Stimulated activated CD8-positive, alpha-beta memory T cell treated with anti-CD3 and anti-CD28 coated beads, Interleukin-12 subunit alpha, Interleukin-12 subunit beta, amount 100 ng/mL, for 1 hour (primary cell): ENCODE measurements around the gene CCBE1.

ENCODE experiments used
- DNase-seq: peaks from one replicate; pipeline ENCODE4 v3.0.0-alpha.2; 2020; ENCODE audit warnings: low read depth

The CCBE1 gene

DNA sequence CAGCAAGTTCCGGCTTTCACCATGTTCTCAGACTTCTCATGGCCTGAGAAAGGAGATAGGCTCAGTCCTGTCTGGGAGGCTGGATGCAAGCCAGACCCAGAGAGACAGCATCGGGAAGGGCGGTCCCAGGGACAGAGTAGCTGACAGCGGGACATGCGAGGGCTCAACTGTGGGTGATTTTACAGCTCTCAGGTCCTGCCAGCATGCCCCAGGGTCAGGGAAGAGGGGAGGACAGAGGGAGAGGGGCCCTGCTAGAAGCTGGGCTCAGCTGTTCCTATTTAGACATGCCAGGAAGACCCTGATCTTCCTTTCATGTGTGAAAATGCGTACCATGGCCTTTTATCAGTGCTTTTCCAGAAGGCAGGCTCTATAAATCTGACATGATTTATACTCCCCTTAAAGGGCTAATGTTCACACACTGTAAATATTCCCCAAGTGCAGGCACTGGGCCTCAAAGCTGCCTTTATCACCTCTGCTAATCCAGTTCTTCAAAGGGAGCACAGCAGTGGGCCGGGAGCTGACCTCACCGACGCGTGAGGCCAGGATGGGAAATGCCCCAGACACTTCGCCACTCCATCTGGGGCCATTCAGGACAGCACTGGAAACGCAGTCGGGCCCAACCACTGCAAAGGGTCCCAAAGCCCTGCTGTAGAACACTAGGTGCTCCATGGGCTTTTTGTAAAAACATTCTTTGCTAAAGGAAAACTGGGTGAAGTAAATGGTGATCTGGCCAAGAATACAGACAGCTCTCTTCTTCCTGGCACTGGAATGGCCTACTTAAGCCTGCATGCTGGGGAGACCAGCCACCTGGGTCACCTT is 242.1 kb downstream of the CCBE1 start:
- DNase-seq: no peak

DNA sequence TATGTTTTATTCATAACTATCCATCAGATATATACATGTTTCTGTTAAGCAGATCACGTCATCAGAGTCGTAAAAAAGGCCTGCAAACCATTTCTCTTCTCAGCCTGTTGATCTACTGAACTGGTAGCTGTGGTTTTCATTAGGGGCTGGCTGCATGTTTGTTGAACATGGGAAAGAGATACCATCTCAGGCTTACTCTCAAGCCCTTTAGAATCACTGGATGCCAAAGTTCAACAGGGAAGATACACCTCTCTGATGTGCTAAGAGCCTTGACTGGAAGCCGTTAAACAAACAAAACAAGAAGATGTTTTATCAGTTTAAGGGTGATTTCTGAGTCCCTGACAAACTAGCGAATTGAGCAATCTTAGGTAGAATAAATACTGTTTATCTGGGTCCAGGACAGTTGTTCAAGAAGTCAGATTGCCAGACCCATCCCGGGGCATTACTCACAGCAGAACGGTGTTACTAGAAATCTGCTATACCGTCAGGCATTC is 243.7 kb downstream of the CCBE1 start:
- no peak for DNase-seq

GRCh38 chr18:59451963-59452362 is 245.3 kb downstream of the CCBE1 start:
- DNase-seq: no peak

- no peak for DNase-seq
Observed at GRCh38 chr18:59451073-59451472, 246.2 kb downstream of the CCBE1 start.

DNA sequence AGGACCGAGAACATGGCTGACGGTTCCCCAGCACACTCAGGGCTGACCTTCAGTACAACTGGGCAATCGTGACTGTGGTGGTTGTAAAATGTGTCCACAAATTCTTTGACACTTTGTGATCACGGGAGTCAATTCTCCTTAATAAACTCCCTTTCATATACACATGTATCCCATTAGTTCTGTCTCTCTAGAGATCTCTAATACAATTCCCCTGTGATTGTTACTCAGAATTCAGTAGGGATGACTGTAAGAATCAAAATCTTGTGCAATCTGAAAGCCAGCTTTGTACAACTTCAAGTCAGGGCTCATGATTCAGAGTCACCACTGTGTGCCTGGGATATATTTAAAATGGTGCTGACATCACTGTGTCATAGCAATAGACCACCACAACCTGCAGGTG is 248.7 kb downstream of the CCBE1 start:
- no peak for DNase-seq

GRCh38 chr18:59446012-59446411 is 251.2 kb downstream of the CCBE1 start:
- DNase-seq: no peak

- DNase-seq: no peak
Observed at GRCh38 chr18:59437851-59438569, 259.2 kb downstream of the CCBE1 start.

- no peak for DNase-seq
Observed at GRCh38 chr18:59432803-59433597, 264.2 kb downstream of the CCBE1 start.

GRCh38 chr18:59431131-59431530 is 266.1 kb downstream of the CCBE1 start:
- no peak for DNase-seq

- DNase-seq: no peak
Observed at GRCh38 chr18:59429608-59430007, 267.6 kb downstream of the CCBE1 start.

DNA sequence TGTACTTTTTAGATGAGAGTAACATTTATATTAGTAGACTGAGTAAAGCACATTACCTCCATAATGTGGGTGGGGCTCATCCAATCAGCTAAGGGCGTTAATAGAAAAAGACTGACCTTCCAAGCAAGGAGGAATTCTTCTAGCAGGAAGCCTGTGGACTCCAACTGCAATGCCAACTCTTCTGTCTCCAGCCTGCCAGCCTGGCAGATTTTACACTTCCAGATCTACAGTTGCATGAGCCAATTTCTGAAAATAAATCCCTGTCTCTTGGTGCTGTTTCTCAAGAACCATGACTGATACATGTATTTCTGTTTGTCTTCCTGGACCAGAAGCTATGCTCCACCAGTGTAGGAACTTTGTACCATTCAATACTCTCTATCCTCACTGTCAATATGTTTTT is 269.2 kb downstream of the CCBE1 start:
- no peak for DNase-seq

- no peak for DNase-seq
Observed at GRCh38 chr18:59426855-59427254, 270.4 kb downstream of the CCBE1 start.

GRCh38 chr18:59423259-59423658 is 274.0 kb downstream of the CCBE1 start:
- no peak for DNase-seq

DNA sequence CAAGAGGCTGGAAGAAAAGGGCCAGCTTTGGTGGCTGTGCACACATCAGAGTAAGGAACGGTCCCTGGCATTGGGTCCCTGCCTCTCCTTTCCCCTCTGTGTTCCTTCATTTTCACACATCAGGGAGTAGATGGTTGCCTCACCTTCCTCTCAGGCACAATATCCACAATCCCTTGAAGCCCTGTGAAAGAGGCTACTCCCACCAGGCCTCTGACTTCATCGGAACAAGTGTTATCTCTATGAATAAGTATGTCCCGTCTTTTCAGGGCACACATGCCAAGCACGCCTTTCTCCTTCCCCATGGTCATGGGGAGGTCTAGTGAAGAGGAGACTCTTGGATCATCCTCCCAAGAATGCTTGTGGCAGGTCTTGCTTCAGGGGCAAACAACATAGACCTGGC is 277.0 kb downstream of the CCBE1 start:
- no peak for DNase-seq

DNA sequence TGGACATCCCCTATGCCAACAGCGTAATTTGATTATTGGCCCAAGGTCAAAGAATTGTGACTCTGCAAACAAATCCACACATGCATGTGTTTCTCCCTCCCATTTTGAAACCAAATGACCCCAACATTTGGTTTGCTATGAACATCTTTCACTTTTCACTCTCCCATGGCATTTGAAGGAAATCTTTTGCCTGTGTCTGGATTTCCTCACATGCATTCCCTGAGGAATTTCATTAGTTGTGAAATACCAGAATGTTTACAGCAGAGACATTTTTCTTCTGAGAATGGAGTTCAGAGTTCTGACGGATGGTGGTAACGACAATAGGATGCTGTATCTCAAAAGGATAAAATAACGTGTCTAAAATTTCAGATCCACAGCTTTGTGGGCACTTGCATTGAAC is 277.8 kb downstream of the CCBE1 start:
- DNase-seq: no peak

DNA sequence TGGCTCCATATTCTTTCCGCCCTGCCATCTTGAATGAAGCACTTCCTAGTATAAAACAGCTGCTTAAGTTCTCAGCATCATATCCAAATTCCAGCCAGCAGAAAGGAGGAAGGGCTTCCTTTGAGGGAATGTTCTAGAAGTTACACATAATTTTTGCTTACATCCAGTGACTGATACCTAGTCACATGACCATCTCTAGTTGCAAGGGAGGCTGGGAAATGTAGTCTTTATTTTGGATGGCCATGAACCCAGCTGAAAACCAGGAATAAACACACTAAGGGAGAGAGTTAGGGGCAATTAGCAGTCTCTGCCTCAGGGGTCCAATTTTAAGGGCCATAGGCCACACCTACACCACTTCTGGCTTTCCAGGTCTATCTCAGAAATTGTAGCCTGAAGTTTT is 280.4 kb downstream of the CCBE1 start:
- DNase-seq: no peak

GRCh38 chr18:59414111-59414653 is 283.0 kb downstream of the CCBE1 start:
- DNase-seq: no peak

- DNase-seq: peak; percentile 43
Observed at GRCh38 chr18:59402432-59403090, 294.7 kb downstream of the CCBE1 start.

DNA sequence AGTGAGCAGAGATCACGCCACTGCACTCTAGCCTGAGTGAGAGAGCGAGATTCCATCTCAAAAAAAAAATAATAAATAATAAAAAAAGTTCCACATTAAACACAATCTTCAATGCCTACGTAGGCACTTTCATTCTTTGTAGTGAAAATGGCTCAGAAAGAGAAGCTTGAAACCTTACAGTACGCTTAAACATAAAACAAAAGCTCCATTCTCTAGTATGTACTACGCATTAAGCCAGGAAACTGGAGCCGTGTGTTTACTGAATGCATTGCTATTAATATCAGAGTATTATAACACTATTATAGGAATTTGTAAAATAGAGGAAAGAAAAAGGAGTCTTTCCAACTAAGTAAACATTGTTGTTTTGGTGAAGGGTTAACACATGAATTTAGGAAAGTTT is 296.8 kb downstream of the CCBE1 start:
- DNase-seq: no peak

GRCh38 chr18:59395226-59396175 is 301.7 kb downstream of the CCBE1 start:
- DNase-seq: no peak

DNA sequence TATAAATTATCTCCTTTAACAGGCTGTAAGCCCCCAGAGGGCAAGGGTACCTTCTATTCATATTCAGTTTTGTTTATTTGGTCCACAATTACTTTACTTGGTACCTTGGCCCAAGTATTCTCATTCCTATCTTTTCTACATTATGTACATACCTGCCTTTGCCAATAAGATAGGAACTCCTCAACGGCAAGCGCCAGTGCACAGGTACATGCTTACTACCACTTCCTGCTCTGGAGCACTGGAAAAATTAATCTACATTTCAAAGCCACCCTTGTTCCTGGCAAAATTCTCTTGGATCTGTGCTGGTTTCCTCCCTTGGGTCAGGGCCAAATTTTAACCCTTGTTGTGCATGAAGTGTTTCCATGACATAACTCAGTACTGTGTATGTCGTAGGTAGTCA is 303.8 kb downstream of the CCBE1 start:
- DNase-seq: no peak
